NCI-H2196 (cell line): Measurements from ENCODE around the gene KIAA1755.
A peak's percentile ranks its signal among the peaks of the same experiment; 100 is the strongest.

Experiments used
- DNase-seq: peaks from one replicate; lab custom pipeline; 2025; ENCODE audit not compliant: unreplicated experiment; lab: John Stamatoyannopoulos, UW

KIAA1755 gene, protein sequence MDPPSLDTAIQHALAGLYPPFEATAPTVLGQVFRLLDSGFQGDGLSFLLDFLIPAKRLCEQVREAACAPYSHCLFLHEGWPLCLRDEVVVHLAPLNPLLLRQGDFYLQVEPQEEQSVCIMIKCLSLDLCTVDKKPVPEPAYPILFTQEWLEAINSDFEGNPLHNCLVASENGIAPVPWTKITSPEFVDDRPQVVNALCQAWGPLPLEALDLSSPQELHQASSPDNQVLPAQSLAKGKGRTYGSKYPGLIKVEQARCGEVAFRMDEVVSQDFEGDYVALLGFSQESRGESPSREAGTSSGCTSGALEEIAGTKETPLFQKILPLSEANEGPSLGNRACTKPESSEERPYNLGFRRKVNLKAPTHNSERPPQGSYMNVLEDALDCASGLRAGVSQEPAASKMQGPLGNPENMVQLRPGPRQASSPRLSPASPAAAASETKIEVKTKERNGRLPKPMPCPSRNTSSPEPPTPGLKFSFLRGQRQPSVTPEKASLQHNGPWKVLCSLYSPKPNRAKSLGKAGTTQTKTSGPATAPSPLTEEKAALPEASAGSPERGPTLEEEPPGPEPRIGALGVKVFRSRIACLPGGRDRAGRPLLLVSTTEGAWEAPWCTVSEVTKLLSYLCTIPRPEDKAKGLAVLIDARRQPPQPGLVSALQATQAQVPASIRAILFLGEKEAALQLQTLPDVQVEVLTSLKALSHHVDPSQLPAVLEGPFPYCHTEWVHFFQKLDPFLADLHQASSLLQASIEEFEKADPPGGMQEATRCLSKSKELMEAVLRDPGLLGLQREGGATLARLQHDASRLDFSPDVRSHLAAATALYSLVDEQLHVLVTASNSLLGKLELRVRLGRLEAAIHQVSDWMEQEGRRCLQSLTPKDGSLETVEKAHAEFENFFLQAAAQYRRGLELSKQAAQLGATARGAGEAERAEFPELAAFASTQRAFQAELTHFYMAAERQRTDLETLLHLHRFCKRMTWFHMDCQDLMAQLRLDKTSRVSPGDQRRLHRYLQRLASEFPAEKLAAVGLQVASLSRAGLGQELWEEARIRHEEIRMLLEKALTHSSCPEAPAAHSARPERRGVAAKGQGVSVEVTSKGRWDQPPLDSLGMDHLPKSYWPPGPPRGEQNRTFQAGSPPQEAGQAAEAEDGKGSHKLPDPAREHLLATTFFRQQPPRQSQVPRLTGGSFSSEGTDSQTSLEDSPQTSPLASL

DNA sequence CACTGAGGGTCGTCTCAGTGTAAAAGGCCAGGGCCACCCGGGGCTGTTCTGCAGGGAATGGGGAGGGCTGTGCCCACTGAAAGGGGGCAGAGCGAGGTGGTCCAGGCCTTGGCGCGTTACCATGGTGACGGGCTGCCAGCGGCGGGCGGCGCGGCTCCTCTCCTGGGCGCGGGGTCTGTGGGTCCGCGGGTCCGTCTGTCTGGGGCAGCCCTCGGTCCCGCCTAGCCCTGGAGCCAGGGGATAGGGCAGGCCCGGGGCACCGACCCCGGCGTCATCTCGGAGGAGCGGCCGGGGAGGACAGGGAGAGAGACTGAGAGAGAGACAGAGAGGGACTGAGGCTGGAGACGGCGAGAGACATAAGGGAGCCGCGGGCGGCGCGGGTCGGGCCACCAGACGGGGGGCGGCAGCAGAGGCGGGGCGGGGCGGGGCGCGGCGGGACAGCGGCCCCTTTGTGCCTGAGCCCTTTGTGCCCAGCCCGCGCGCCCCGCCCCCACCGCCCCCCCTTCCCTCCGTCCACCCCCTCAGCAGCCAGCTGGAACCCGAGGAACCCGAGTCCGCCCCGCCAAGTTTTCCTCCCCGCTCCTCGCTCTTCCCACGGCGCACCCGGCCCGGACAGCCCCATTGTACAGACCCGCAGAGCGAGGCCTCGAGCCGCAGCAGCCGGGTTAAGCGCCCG, at the start of gene KIAA1755:
Gene KIAA1755, minus strand, starts transcription at position 358 of the 676 bp plus-strand sequence. Its CDS starts 235 bp downstream, at position 123.
- DNase-seq = no peak

DNA sequence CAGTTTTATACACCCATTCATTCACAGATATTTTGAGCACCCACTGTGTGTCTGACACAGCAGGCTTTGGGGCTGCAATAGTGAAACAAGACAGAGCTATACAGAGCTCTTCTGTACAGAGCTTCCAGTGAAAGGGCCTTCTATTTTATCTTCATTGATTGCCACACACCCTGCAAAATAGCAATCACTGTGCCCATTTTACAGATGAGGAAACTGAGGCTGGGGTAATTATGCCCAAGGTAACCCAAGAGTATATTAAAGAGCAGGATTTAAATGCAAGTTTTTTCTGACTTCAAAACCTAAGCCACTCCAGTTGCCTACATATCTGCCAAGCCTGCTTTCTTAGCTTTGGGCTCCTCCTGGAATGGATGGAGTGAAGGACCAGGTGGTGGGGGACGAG, 47.9 kb upstream of the KIAA1755 start:
- no peak for DNase-seq

DNA sequence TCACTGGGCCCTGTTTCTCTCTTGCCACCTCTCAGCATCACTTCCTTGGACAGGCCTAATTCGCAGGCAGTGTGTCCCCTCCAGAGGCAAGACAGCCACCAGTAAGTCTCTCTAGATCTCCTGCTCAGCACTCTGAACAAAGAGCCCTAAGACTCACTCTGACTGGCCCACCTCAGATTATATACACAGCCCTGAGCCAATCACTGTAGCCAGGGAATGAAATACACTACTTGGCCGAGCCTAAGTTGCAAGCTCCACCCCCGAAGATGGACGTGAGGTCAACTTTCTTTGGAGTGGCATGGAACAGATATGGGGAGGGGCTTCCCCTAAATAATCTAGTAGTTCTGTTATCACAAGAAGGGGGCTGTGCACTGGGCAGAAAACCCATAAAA, 47.5 kb upstream of the KIAA1755 start:
- no peak for DNase-seq

- no peak for DNase-seq
These were observed 47.0 kb upstream of the KIAA1755 start for GRCh38 chr20:38307371-38308046.

- DNase-seq = no peak
These were observed 45.8 kb upstream of the KIAA1755 start for GRCh38 chr20:38306379-38306778.

DNA sequence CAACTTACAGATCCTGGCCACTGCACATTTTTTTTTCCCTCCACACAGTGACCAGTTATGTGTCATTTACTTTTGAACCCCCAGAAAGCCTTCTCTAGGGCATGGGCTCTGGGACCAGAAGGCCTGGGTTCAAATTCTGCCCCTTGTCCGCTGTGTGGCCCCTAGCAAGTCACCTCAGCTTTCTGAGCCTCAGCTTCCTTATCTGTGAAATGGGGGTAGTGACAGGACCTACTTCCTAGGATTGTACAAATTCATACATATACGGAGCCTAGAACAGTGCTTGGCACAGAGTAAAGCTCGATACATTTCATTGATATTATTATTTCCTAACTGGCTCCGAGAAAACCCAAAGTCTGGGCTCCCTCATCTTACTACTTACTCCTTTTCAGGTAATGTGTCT, 45.0 kb upstream of the KIAA1755 start:
- no peak for DNase-seq

DNA sequence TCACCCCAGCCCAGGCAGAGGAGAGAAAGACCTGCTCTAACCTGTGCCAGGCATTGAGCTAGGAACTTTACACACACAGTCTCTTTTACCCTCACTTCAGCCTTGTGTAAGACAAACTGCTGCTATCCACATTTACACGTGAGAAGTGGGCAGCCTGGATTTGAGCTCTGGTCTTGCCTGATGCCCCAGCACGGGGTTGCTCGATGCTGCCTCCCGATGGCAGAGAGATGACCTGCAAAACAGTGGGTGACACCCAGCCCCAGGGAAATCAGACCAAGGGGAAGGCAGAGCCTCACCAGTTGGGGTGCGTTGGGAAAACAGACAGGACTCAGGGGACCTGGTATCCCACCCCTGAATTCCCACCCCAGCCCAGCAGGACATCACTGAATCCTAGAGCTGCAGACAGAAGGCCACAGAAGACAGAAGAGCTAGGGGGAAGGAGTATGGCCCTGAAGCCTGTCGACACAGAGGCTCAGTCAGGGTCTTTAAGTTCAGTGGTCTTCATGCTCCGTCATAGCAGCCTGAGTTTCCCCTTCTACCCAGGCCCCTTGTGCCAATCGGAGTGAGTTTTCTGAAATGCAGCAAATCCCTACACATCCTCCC, 44.4 kb upstream of the KIAA1755 start:
- peak; percentile 31 for DNase-seq

GRCh38 chr20:38303908-38304379, 43.4 kb upstream of the KIAA1755 start, which contains the start of gene BPI:
Gene BPI, plus strand, starts transcription at chr20:38304156. Its CDS starts 68 bp downstream, at chr20:38304224.
- DNase-seq = no peak

DNA sequence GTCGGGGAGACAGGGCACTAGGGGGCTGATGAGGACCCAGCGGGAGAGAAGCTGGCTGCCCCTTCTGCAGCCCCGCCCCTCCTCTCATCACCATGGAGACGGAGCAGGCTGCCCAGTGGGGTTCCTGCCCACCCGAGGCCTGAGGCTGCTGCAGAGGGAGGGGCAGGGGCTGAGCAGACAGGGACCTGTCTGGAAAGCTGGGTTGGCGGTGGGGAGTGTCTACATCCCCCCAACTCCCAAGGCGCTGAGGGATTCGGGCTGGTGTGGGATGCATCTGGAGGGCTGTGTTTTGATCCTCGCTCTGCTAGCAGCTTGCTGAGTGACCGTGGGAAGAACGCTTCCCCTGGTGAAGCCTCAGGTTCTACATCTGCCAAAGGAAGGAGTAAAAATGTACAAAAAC, 42.3 kb upstream of the KIAA1755 start:
- no peak for DNase-seq

DNA sequence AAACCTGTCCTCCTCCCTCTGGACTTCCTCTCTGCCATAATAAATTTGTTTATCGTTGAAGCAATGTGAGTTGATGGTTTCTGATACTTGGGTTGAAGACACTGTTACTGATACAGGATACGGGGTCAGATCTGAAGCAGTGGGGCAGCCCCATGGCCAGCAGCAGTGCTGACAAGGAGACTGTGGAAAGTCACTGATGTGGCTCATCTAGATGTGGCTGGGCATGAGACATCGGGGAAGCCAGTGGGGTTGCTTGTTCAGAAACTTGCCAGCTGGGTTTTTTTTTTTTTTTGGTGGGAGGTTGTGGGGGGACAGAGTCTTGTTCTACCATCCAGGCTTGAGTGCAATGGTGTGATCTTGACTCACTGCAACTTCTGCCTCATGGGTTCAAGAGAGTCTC, 40.8 kb upstream of the KIAA1755 start:
- DNase-seq = no peak

GRCh38 chr20:38300438-38300837, 39.9 kb upstream of the KIAA1755 start:
- no peak for DNase-seq

DNA sequence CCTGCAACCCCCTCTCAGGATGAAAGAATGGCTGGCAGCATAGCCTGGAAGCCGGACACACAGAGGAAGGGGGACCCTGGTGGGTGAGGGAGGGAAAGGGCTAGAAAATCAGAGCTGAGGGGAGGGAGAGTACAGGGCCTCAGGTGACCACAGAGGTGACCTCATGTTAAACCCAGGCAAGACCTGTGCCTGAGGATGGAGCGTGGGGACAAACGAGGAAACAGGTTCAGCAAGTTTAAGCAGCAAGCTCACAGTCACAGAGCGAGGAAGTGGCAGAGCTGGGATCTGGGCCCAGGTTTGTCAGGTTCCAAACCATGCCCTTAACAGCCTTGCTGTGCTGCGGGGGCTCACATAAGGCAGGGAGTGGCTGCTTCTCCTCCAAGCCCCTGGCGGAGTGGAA, 39.4 kb upstream of the KIAA1755 start:
- peak; percentile 24 for DNase-seq

GRCh38 chr20:38298768-38299288, 38.3 kb upstream of the KIAA1755 start:
- DNase-seq = no peak

DNA sequence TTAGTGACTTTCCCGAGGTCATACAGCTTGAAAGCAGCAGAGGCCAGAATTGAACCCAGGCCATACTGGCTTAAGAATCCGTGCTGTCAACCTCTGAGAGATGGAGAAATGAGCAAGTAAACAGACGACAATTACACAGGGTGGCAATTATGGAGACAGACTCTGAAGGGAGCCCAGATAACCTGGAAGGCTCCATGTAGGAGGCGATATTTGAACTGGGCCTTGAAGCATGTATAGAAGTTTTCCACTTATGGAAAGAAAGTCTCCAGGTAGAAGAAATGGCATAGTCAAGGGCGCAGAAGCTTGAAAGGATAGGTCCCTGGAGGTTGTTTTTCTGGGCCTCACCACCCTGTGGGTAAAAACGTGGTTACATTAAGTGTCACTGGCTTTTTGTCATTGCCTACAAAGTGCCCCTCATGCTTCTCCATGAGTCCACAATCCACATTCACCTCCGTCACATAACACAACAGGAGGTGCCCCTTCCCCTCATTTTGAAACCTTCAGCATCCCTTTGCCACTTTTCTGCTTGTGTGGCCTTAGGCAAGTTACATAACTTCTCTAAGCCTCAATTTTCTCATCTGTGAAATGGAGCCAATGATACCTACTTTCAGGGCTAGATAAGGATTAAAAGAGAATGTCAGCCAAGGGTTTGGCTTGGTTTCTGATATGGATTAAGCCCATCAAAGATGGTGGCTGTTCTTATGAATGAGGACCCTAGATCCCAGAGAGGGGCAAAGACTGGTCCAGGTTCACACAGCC, 37.6 kb upstream of the KIAA1755 start:
- DNase-seq = no peak

- no peak for DNase-seq
These were observed 35.9 kb upstream of the KIAA1755 start for GRCh38 chr20:38296433-38296832.

DNA sequence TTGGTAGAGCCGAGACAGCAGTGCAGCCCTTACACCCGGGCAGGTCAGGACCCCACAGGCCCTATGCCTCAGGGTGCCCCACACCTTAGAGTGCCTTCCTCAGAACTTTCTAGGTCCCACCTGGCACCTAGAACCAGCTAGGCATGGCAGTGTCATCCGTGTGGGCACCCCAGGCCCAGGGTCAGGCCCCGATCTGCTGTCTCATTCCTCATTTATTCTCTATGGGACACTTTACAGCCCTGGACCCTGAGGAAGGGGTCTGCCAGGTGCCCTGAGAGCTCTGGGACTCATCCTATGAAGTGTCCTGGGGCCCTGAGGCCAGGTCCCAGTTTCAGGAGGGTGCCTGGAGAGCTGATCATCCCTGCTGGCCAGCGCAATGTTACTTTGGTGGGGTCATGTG, 35.3 kb upstream of the KIAA1755 start:
- DNase-seq = no peak

- no peak for DNase-seq
These were observed 33.6 kb upstream of the KIAA1755 start for GRCh38 chr20:38294076-38294591.

- no peak for DNase-seq
These were observed 33.0 kb upstream of the KIAA1755 start for GRCh38 chr20:38293491-38294065.
